Pancreas (tissue), 10 donors: Measurements from ENCODE around the gene GPR152. TPM values are rescaled to one million over a fixed set of nuclear protein-coding genes. Genes with fewer than 3 reads are reported as not detected.

Experiments
- ATAC-seq, 4 donors: fragments of 200-7000 bp; cut with Tn5 transposase; one replicate each; pipeline versions ENCODE4 v1.8.0 to v1.9.1; 2020; ENCODE audit warnings: mild to moderate bottlenecking in 4 of 4, moderate library complexity in 4 of 4
- DNase-seq, 6 donors: peaks; one replicate each; pipeline ENCODE4 v3.0.0-alpha.2; 2020
- FAIRE-seq: peaks from 2 replicates; lab custom pipeline; 2012; peaks lifted over from hg19 to GRCh38; lab: Jason Lieb, UNC
- H3K27ac ChIP-seq, 4 donors: fragments of 200-600 bp; sonication (generic); 1 replicate in 3 of 4; 2 replicates in 1 of 4; pipeline versions ENCODE4 v1.5.0 to v1.8.0; 2020
- H3K27me3 ChIP-seq, 4 donors: fragments of 200-600 bp; one replicate each; pipeline ENCODE4 v1.8.0; 2021
- H3K36me3 ChIP-seq, 3 donors: fragments of 200-600 bp; sonication (generic) in 1 of 3; one replicate each; pipeline versions ENCODE4 v1.5.0 to v1.8.0; 2020 to 2021
- H3K4me1 ChIP-seq, 3 donors: fragments of 200-600 bp; one replicate each; pipeline ENCODE4 v1.8.0; 2021
- H3K4me3 ChIP-seq, 4 donors: fragments of 200-600 bp; sonication (generic) in 2 of 4; one replicate each; pipeline versions ENCODE4 v1.5.0 to v1.8.0; 2020 to 2021
- H3K9me3 ChIP-seq, 4 donors: fragments of 200-600 bp; one replicate each; pipeline ENCODE4 v1.8.0; 2021
- CTCF ChIP-seq, 4 donors: fragments of 200-600 bp; sonication (generic) in 3 of 4; IDR thresholded peaks; one replicate each; pipeline versions ENCODE4 v1.5.0 to v1.8.0; 2021; ENCODE audit warnings: antibody characterized with exemption in 4 of 4
- WGBS, 2 donors: extraction: QIAGEN DNeasy Blood & Tissue Kit; methylation state at CpG; one replicate each; pipeline ENCODE4 v1.1.7; 2013; 5-methylcytosine and 5-hydroxymethylcytosine counted together
- intact Hi-C, 3 donors: fragments of 100-400 bp; cut with DNase I; formaldehyde crosslinking; loops; one replicate each; pipeline versions ENCODE4 v1.11.1 to v1.14.2; 2022
- polyA plus RNA-seq, 2 donors: library from polyadenylated mRNA; stranded (reverse); fragments of 200-250 nt; gene quantifications; one replicate each; pipeline ENCODE4 v1.2.3, GENCODE V29; 2013
- total RNA-seq, 6 donors: library from RNA; stranded (reverse); fragmentation: NEBNext Ultra II Directional in 4 of 6; extraction: Animal tissue kit (Norgen Biotek cat#: 25700) in 4 of 6; gene quantifications; one replicate each; pipeline versions ENCODE4 v1.2.1 to v1.2.4, GENCODE V29; 2021 to 2023
- donor health status: healthy with polysubstance abuse.
- donor health status: DM: no; HTN: no; CAD: no; lungs with moderate emphysema.
- donor health status: DM: no; HTN: no; CAD: no.
- donor health status: control.
- donor health status: control.
- donor health status: Bipolar disorder and iron deficiency.
- donor health status: DM: yes; HTN: yes; CAD: no.
- donor health status: DM: no; HTN: no; CAD: no.
- donor health status: DM: no; HTN: no; CAD: no.
- donor health status: DM: yes; HTN: yes; CAD: no.

GPR152 gene
- total and polyA plus RNA-seq, 8 donors = not detected

GRCh38 chr11:67495234-67496005, 42.9 kb upstream of the GPR152 start:
- intact Hi-C loops = loop anchor here in 1 of 3 donors (10.0 kb wide), 1 partner anchor 61 kb away; the partner anchor contains the start of gene PTPRCAP
- FAIRE-seq = no peak
- peak in 1 of 6 donors; percentile 69 for DNase-seq
- H3K27ac ChIP-seq = no peak overlapping the region
- no peaks in the 10 kb centered on the region for H3K27me3 ChIP-seq
- H3K36me3 ChIP-seq = peaks cover 0 to 10% (median 0%) of the 10 kb centered on the region in 3 donors
- H3K4me1 ChIP-seq = no peaks in the 10 kb centered on the region
- no peak overlapping the region for H3K4me3 ChIP-seq
- no peaks in the 10 kb centered on the region for H3K9me3 ChIP-seq
- no peak for ATAC-seq
- 89 to 95% methylated on average over 15 to 16 of the region's 16 CpGs for WGBS, 2 donors
- TF ChIP-seq CTCF (IDR thresholded peaks at IDR 0.05) = no peak

GRCh38 chr11:67494371-67495233, 42.1 kb upstream of the GPR152 start:
- H3K36me3 ChIP-seq = peaks cover 0 to 12% (median 0%) of the 10 kb centered on the region in 3 donors
- WGBS, 2 donors = 93 to 94% methylated on average over 52 to 59 of the region's 59 CpGs
- H3K4me1 ChIP-seq = no peaks in the 10 kb centered on the region
- no peaks in the 10 kb centered on the region for H3K9me3 ChIP-seq
- ATAC-seq (no peak), FAIRE-seq (no peak), DNase-seq (peak in 2 of 6 donors; percentile 45 to 75)
- no peak overlapping the region for H3K27ac ChIP-seq
- no peak overlapping the region for H3K4me3 ChIP-seq
- no peaks in the 10 kb centered on the region for H3K27me3 ChIP-seq
- intact Hi-C loops = loop anchor here in 1 of 3 donors (10.0 kb wide), 1 partner anchor 60 kb away; the partner anchor contains the start of gene PTPRCAP
- TF ChIP-seq CTCF (IDR thresholded peaks at IDR 0.05) = no peak

- DNase-seq (peak in 2 of 6 donors; percentile 41 to 71), ATAC-seq (no peak), FAIRE-seq (no peak)
- H3K27ac ChIP-seq = no peak overlapping the region
- no peak overlapping the region for H3K4me3 ChIP-seq
- WGBS, 2 donors = 96 to 97% methylated on average over 64 to 65 of the region's 65 CpGs
- H3K27me3 ChIP-seq = no peaks in the 10 kb centered on the region
- no peak for TF ChIP-seq CTCF (IDR thresholded peaks at IDR 0.05)
- H3K36me3 ChIP-seq = peaks cover 0 to 12% (median 0%) of the 10 kb centered on the region in 3 donors
- intact Hi-C loops = loop anchor here in 1 of 3 donors (10.0 kb wide), 1 partner anchor 59 kb away; the partner anchor contains the start of gene PTPRCAP
- H3K4me1 ChIP-seq = no peaks in the 10 kb centered on the region
- H3K9me3 ChIP-seq = no peaks in the 10 kb centered on the region
Observed at GRCh38 chr11:67493548-67494370, 41.2 kb upstream of the GPR152 start.

- H3K9me3 ChIP-seq = no peaks in the 10 kb centered on the region
- peaks cover 0 to 12% (median 0%) of the 10 kb centered on the region in 3 donors for H3K36me3 ChIP-seq
- ATAC-seq = no peak
- WGBS, 2 donors = 87 to 88% methylated on average over 46 of the region's 46 CpGs
- FAIRE-seq = no peak
- H3K4me1 ChIP-seq = no peaks in the 10 kb centered on the region
- H3K27me3 ChIP-seq = no peaks in the 10 kb centered on the region
- H3K27ac ChIP-seq = no peak overlapping the region
- no peak overlapping the region for H3K4me3 ChIP-seq
- intact Hi-C loops = loop anchor here in 1 of 3 donors (10.0 kb wide), 1 partner anchor 58 kb away; the partner anchor contains the start of gene PTPRCAP
- no peak for TF ChIP-seq CTCF (IDR thresholded peaks at IDR 0.05)
- DNase-seq = peak in 2 of 6 donors; percentile 47 to 78
Observed at GRCh38 chr11:67492801-67493547, 40.4 kb upstream of the GPR152 start.
